HepG2 (cell line): ENCODE results near the gene ARHGAP22. TPM values are rescaled to one million over a fixed set of nuclear protein-coding genes. Genes with fewer than 3 reads are reported as not detected.

ENCODE experiments used
- ATAC-seq: fragments of 200-7000 bp; cut with Tn5 transposase; 3 replicates; pipeline ENCODE4 v1.9.1; 2020; ENCODE audit warnings: mild to moderate bottlenecking, moderate library complexity
- BruUV-seq: library from RNA; stranded (reverse); fragments of 400-500 nt; replicated peaks from 2 replicates; lab custom pipeline; 2021; lab: Mats Ljungman, UMichigan
- CTCF ChIA-PET: fragments of 300-600 bp; formaldehyde crosslinking; extraction: SDS; loops from one replicate; lab custom pipeline; 2021; ENCODE audit warnings: low total read pairs, inconsistent platforms, low intra/inter-chr PET ratio; lab: Yijun Ruan, JAX
- POLR2A ChIA-PET: fragments of 350-600 bp; sonication (Branson Sonifier 250); formaldehyde crosslinking; loops from one replicate; lab custom pipeline; 2020; ENCODE audit warnings: antibody characterized with exemption, inconsistent platforms; lab: Yijun Ruan, JAX
- DNase-seq: peaks from one replicate; pipeline ENCODE4 v3.0.0-alpha.2; 2015; ENCODE audit warnings: low spot score
- FAIRE-seq: peaks from 3 replicates; lab custom pipeline; 2011; peaks lifted over from hg19 to GRCh38; lab: Jason Lieb, UNC
- H2AFZ ChIP-seq: one replicate; pipeline ENCODE4 v1.6.1; 2011; ENCODE audit warnings: low read length, inconsistent platforms
- H3K27ac ChIP-seq: fragments of 300-600 bp; 3 replicates; pipeline ENCODE4 v1.8.0; 2011; ENCODE audit warnings: mixed run types, mild to moderate bottlenecking, mixed read lengths, low read length, inconsistent platforms; ENCODE audit not compliant: insufficient read depth; ENCODE audit errors: extremely low read length
- H3K27me3 ChIP-seq, 2 experiments: fragments of 200-600 bp in 1 of 2; 2 replicates in 1 of 2; 3 replicates in 1 of 2; pipeline versions ENCODE4 v1.6.0 to v1.8.0; 2011; ENCODE audit warnings: low read length in 2 of 2, mild to moderate bottlenecking in 2 of 2, moderate library complexity in 2 of 2, inconsistent platforms in 1 of 2; ENCODE audit not compliant: insufficient read depth in 2 of 2, control insufficient read depth in 1 of 2
- H3K36me3 ChIP-seq, 2 experiments: fragments of 200-600 bp in 1 of 2; replicated peaks in 1 of 2; 2 replicates in 1 of 2; 3 replicates in 1 of 2; pipeline versions ENCODE4 v1.5.1 to v1.8.0; 2011; ENCODE audit warnings: low read length in 2 of 2, inconsistent platforms in 1 of 2; ENCODE audit not compliant: insufficient read depth in 2 of 2, control insufficient read depth in 1 of 2
- H3K4me1 ChIP-seq: 2 replicates; pipeline ENCODE4 v1.5.1; 2012; ENCODE audit warnings: low read length, inconsistent platforms; ENCODE audit not compliant: insufficient read depth
- H3K4me2 ChIP-seq: 2 replicates; pipeline ENCODE4 v1.6.0; 2011; ENCODE audit warnings: low read depth, low read length, inconsistent platforms
- H3K4me3 ChIP-seq, 3 experiments: fragments of 200-600 bp in 1 of 3; sonication (generic), shearing (Covaris generic) in 1 of 3; replicated peaks in 1 of 3; 2 replicates each; pipeline ENCODE4 v1.5.1; 2011 to 2016; ENCODE audit warnings: low read length in 3 of 3, inconsistent platforms in 2 of 3, low read depth in 2 of 3, mild to moderate bottlenecking in 2 of 3, control low read depth in 1 of 3, mixed read lengths in 1 of 3; ENCODE audit not compliant: insufficient read depth in 1 of 3
- H3K79me2 ChIP-seq: one replicate; pipeline ENCODE4 v1.6.1; 2011; ENCODE audit warnings: low read length, inconsistent platforms; ENCODE audit not compliant: insufficient read depth
- H3K9ac ChIP-seq: 2 replicates; pipeline ENCODE4 v1.6.0; 2011; ENCODE audit warnings: mild to moderate bottlenecking, low read depth, low read length, inconsistent platforms; ENCODE audit not compliant: insufficient read depth
- H3K9me3 ChIP-seq: 2 replicates; pipeline ENCODE4 v1.5.1; 2012; ENCODE audit warnings: mild to moderate bottlenecking, low read length
- H4K20me1 ChIP-seq: 2 replicates; pipeline ENCODE4 v1.6.0; 2011; ENCODE audit warnings: inconsistent platforms, mild to moderate bottlenecking, low read length, moderate library complexity; ENCODE audit not compliant: insufficient read depth
- ARNT2 ChIP-seq: sonication (generic); formaldehyde crosslinking; IDR thresholded peaks from 2 replicates; pipeline ENCODE4 v1.8.0; 2022; ENCODE audit warnings: mild to moderate bottlenecking, low read depth, missing genetic modification reagents, moderate library complexity
- ASH2L ChIP-seq: fragments of 300-600, 200-600 bp; sonication (generic); IDR thresholded peaks from 2 replicates; pipeline ENCODE4 v1.7.0; 2017; ENCODE audit warnings: low read depth, mild to moderate bottlenecking, moderate library complexity, mixed read lengths, low read length; ENCODE audit not compliant: insufficient read length
- HBP1 ChIP-seq: IDR thresholded peaks from 2 replicates; pipeline ENCODE4 v1.6.1; 2016; ENCODE audit warnings: low read depth, control low read depth
- LCORL ChIP-seq, 2 experiments: fragments of 450-650 bp in 1 of 2; sonication (generic) in 1 of 2; formaldehyde crosslinking in 1 of 2; IDR thresholded peaks; 2 replicates each; pipeline versions ENCODE4 v1.5.0 to v1.6.1; 2017 to 2020; ENCODE audit warnings: antibody characterized with exemption in 1 of 2, missing genetic modification reagents in 1 of 2
- PRDM4 ChIP-seq: sonication (generic); formaldehyde crosslinking; IDR thresholded peaks from 2 replicates; pipeline ENCODE4 v1.9.0; 2021; ENCODE audit warnings: missing genetic modification reagents, borderline replicate concordance
- RFXANK ChIP-seq: IDR thresholded peaks from 2 replicates; pipeline ENCODE4 v1.6.1; 2016
- ZNF510 ChIP-seq: sonication (generic); formaldehyde crosslinking; IDR thresholded peaks from 2 replicates; pipeline ENCODE4 v1.4.0; 2020; ENCODE audit warnings: low read depth, mild to moderate bottlenecking, missing genetic modification reagents
- ZNF670 ChIP-seq: sonication (generic); formaldehyde crosslinking; IDR thresholded peaks from 2 replicates; pipeline ENCODE4 v1.8.0; 2022; ENCODE audit warnings: mild to moderate bottlenecking, missing genetic modification reagents, borderline replicate concordance
- WGBS: methylation state at CpG from one replicate; pipeline ENCODE4 v1.1.6; 2017; ENCODE audit warnings: low lambda C conversion rate; 5-methylcytosine and 5-hydroxymethylcytosine counted together
- in situ Hi-C: cut with HindIII; loops from 2 replicates; pipeline ENCODE4 v1.10.0; 2017; ENCODE audit warnings: low pct_unique_long_range_greater_than_20kb; ENCODE audit not compliant: extremely low pct_ligation_motif_present
- intact Hi-C: fragments of 100-400 bp; cut with micrococcal nuclease; formaldehyde crosslinking; loops from one replicate; pipeline ENCODE4 v1.10.0; 2022; ENCODE audit not compliant: unreplicated experiment
- polyA plus RNA-seq, 8 experiments: library from polyadenylated mRNA; depleted of rRNA in 3 of 8; stranded (reverse) in 7 of 8; unstranded in 1 of 8; fragments of >200 nt; fragmentation: Illumina TruSeq in 4 of 8; extraction: Trizol in 4 of 8; gene quantifications; 2 replicates each; pipeline versions ENCODE4 v1.2.1 to v1.2.3, GENCODE V29; 2011 to 2016; ENCODE audit warnings: low read depth in 4 of 8, missing spikeins in 1 of 8, mixed read lengths in 1 of 8; ENCODE audit not compliant: insufficient read depth in 1 of 8
- total RNA-seq, 5 experiments: library from RNA; depleted of rRNA; stranded (reverse); fragments of >200 nt; fragmentation: Illumina TruSeq; extraction: Trizol; gene quantifications; 2 replicates each; pipeline ENCODE4 v1.2.3, GENCODE V29; 2016; ENCODE audit warnings: low read depth in 1 of 5

The ARHGAP22 gene
- total and polyA plus RNA-seq, 2 of the 13 experiments (the other 11 are each of a cell fraction or from before 2014, with no cell fraction given) = 0.08 to 0.38 TPM

GRCh38 chr10:48455392-48456151 is 149.3 kb downstream of the ARHGAP22 start:
- ChIA-PET POLR2A (no interaction called here), CTCF (no interaction called here)
- DNase-seq (no peak), FAIRE-seq (no peak), ATAC-seq (no peak)
- no peak overlapping the region for H3K4me3 ChIP-seq
- no peak overlapping the region for H3K27ac ChIP-seq
- whole genome bisulfite sequencing = 68% methylated on average over 8 of the region's 15 CpGs
- TF ChIP-seq ARNT2 (no peak), ZNF510 (CRISPR knock-in tag) (no peak)
- no TSS peak for BruUV-seq
- no peak overlapping the region for H3K4me2 ChIP-seq
- no peak overlapping the region for H3K9ac ChIP-seq
- H3K27me3 ChIP-seq = peaks cover 3 to 13% of the 10 kb centered on the region in 2 experiments; a peak in 3 of 5 replicates
- no peaks in the 10 kb centered on the region for H3K9me3 ChIP-seq
- intact Hi-C loops (no loop called here), in situ Hi-C loops (no loop called here)
- no peak overlapping the region for H2AFZ ChIP-seq
- H3K79me2 ChIP-seq = no peaks in the 10 kb centered on the region
- no peaks in the 10 kb centered on the region for H3K36me3 ChIP-seq
- no peaks in the 10 kb centered on the region for H4K20me1 ChIP-seq
- peaks cover 38% of the 10 kb centered on the region for H3K4me1 ChIP-seq

DNA sequence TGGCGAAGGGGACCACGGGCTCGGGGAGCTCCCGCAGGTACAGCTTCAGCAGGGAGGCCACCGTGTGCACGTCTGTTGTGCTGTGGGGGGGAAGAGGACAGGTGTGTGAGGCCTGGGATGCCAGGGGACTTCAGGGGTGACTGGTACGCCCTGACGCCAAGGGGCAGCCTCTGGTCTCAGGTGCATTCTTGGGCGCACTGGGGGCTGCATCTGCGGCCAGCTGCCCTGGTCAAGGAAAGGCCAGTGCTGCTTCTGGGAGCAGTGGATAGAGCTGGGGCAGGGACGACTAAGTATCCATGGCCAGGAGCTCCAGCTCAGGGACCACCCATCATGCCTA is 149.8 kb downstream of the ARHGAP22 start:
- Histone ChIP-seq H2AFZ (no peak overlapping the region), H3K4me1 (peaks cover 38% of the 10 kb centered on the region), H4K20me1 (no peaks in the 10 kb centered on the region), H3K79me2 (no peaks in the 10 kb centered on the region), H3K27ac (no peak overlapping the region), H3K4me3 (no peak overlapping the region), H3K4me2 (no peak overlapping the region), H3K9ac (no peak overlapping the region), H3K9me3 (no peaks in the 10 kb centered on the region), H3K27me3 (peaks cover 3 to 13% of the 10 kb centered on the region in 2 experiments; a peak in 3 of 5 replicates), H3K36me3 (no peaks in the 10 kb centered on the region)
- ATAC-seq (no peak), FAIRE-seq (no peak), DNase-seq (no peak)
- CTCF ChIA-PET = no interaction called here
- TF ChIP-seq RFXANK (CRISPR knock-in tag) = no peak
- no peak for TF ChIP-seq LCORL (IDR thresholded peaks at IDR 0.05)
- TF ChIP-seq LCORL (CRISPR knock-in tag; IDR thresholded peaks at IDR 0.05) = no peak
- TF ChIP-seq PRDM4 (CRISPR knock-in tag) = no peak
- TF ChIP-seq ZNF670 (CRISPR knock-in tag) = no peak
- no peak for TF ChIP-seq HBP1
- no peak for TF ChIP-seq ASH2L
- 40% methylated on average over 1 of the region's 11 CpGs for WGBS
- POLR2A ChIA-PET = no interaction called here
- in situ Hi-C loops = no loop called here
- intact Hi-C loops = no loop called here
- no TSS peak for BruUV-seq
